Activated CD8-positive, alpha-beta T cell treated with anti-CD3 and anti-CD28 coated beads for 36 hours (primary cell): ENCODE results near the gene SLC34A1. TPM values are rescaled to one million over a fixed set of nuclear protein-coding genes. Genes with fewer than 3 reads are reported as not detected.

Experiments used
- ATAC-seq: fragments of 200-7000 bp; cut with Tn5 transposase; one replicate; pipeline ENCODE4 v1.10.0; 2021; ENCODE audit warnings: mild to moderate bottlenecking, moderate library complexity
- CTCF ChIA-PET: fragments of 350-600 bp; sonication (Branson Sonifier 250); formaldehyde crosslinking; loops from one replicate; lab custom pipeline; 2021; ENCODE audit warnings: antibody characterized with exemption; lab: Charles Lee
- POLR2A ChIA-PET: fragments of 350-600 bp; sonication (Branson Sonifier 250); formaldehyde crosslinking; loops from one replicate; lab custom pipeline; 2021; ENCODE audit warnings: antibody characterized with exemption; lab: Charles Lee
- DNase-seq: peaks from one replicate; pipeline ENCODE4 v3.0.0-alpha.2; 2020
- H3K27ac Mint-ChIP-seq: one replicate; pipeline ENCODE4 v1.8.0; 2021; ENCODE audit warnings: mild to moderate bottlenecking, mixed read lengths
- H3K27me3 Mint-ChIP-seq: one replicate; pipeline ENCODE4 v1.8.0; 2021; ENCODE audit warnings: mixed read lengths
- H3K36me3 Mint-ChIP-seq: one replicate; pipeline ENCODE4 v1.8.0; 2021; ENCODE audit warnings: low read depth, mixed read lengths
- H3K4me1 Mint-ChIP-seq: one replicate; pipeline ENCODE4 v1.8.0; 2021; ENCODE audit warnings: low read depth, mixed read lengths
- H3K4me3 Mint-ChIP-seq: one replicate; pipeline ENCODE4 v1.8.0; 2021; ENCODE audit warnings: mild to moderate bottlenecking, moderate library complexity, mixed read lengths
- H3K9me3 Mint-ChIP-seq: one replicate; pipeline ENCODE4 v1.8.0; 2021; ENCODE audit warnings: mixed read lengths
- CTCF ChIP-seq: fragments of 200-600 bp; IDR thresholded peaks from one replicate; pipeline ENCODE4 v1.8.0; 2022; ENCODE audit warnings: antibody characterized with exemption, mild to moderate bottlenecking
- intact Hi-C: fragments of 100-400 bp; cut with micrococcal nuclease; formaldehyde crosslinking; loops from one replicate; pipeline ENCODE4 v1.10.0; 2022
- total RNA-seq, 2 experiments: library from RNA; stranded (reverse); gene quantifications; one replicate each; pipeline ENCODE4 v1.2.3, GENCODE V29; 2021

SLC34A1 gene
- total RNA-seq, 2 experiments from 2014 or later = 0.29 to 0.43 TPM

GRCh38 chr5:177377851-177378776 lies 6.1 kb upstream of the SLC34A1 start:
- Mint-ChIP-seq H3K4me3 (no peak overlapping the region), H3K27ac (no peak overlapping the region), H3K9me3 (no peaks in the 10 kb centered on the region), H3K4me1 (peaks cover 30% of the 10 kb centered on the region), H3K36me3 (peaks cover 7% of the 10 kb centered on the region), H3K27me3 (no peaks in the 10 kb centered on the region)
- ATAC-seq (no peak), DNase-seq (no peak)
- TF ChIP-seq CTCF = no peak
- CTCF ChIA-PET = interaction anchor here (0.7 to 5.7 kb wide), 14 partner anchors 8 to 266 kb away, joined by 3 to 47 read pairs (median 4); partner anchors contain the start of gene PFN3
- intact Hi-C loops = no loop called here
- POLR2A ChIA-PET = interaction anchor here (0.6 to 1.8 kb wide), 8 partner anchors 8 to 56 kb away, joined by 3 to 5 read pairs (median 4); no protein-coding TSS in a partner anchor

GRCh38 chr5:177378884-177379883 lies 5.0 kb upstream of the SLC34A1 start:
- intact Hi-C loops = no loop called here
- no peak overlapping the region for H3K4me3 Mint-ChIP-seq
- POLR2A ChIA-PET = interaction anchor here (0.5 to 1.8 kb wide), 9 partner anchors 9 to 130 kb away, joined by 3 to 5 read pairs (median 4); no protein-coding TSS in a partner anchor

GRCh38 chr5:177380805-177381126 lies 3.5 kb upstream of the SLC34A1 start:
- CTCF ChIA-PET = interaction anchor here (1.2 to 5.7 kb wide), 2 partner anchors 9 to 11 kb away, joined by 3 to 47 read pairs; no protein-coding TSS in a partner anchor
- H3K4me3 Mint-ChIP-seq = no peak overlapping the region
- H3K27ac Mint-ChIP-seq = no peak overlapping the region
- H3K4me1 Mint-ChIP-seq = peaks cover 25% of the 10 kb centered on the region
- no peak for TF ChIP-seq CTCF
- no peaks in the 10 kb centered on the region for H3K36me3 Mint-ChIP-seq
- DNase-seq = no peak
- intact Hi-C loops = no loop called here
- H3K27me3 Mint-ChIP-seq = no peaks in the 10 kb centered on the region
- POLR2A ChIA-PET = interaction anchor here (0.9 kb wide), 1 partner anchor 72 kb away, joined by 4 read pairs; no protein-coding TSS in a partner anchor
- H3K9me3 Mint-ChIP-seq = no peaks in the 10 kb centered on the region
- no peak for ATAC-seq

More at GRCh38 chr5:177378884-177379883, 5.0 kb upstream of the SLC34A1 start:
- Mint-ChIP-seq H3K36me3 (peaks cover 1% of the 10 kb centered on the region), H3K9me3 (no peaks in the 10 kb centered on the region), H3K27ac (no peak overlapping the region), H3K4me1 (peaks cover 23% of the 10 kb centered on the region), H3K27me3 (no peaks in the 10 kb centered on the region)
- DNase-seq (peak; percentile 55), ATAC-seq (peak; percentile 91)
- no peak for TF ChIP-seq CTCF
- CTCF ChIA-PET = interaction anchor here (0.7 to 5.7 kb wide), 13 partner anchors 10 to 267 kb away, joined by 3 to 47 read pairs (median 3); partner anchors contain the start of gene PFN3

- POLR2A ChIA-PET = interaction anchor here (0.8 to 1.9 kb wide), 8 partner anchors 15 to 71 kb away, joined by 3 to 4 read pairs (median 3); partner anchors contain the start of genes GRK6 and PRR7
- no peaks in the 10 kb centered on the region for H3K36me3 Mint-ChIP-seq
- H3K27me3 Mint-ChIP-seq = no peaks in the 10 kb centered on the region
- peak; percentile 13 for TF ChIP-seq CTCF
- peaks cover 23% of the 10 kb centered on the region for H3K4me1 Mint-ChIP-seq
- CTCF ChIA-PET = interaction anchor here (0.7 to 5.7 kb wide), 20 partner anchors 7 to 269 kb away, joined by 3 to 47 read pairs (median 5); partner anchors contain the start of gene LMAN2
- no peak overlapping the region for H3K4me3 Mint-ChIP-seq
- DNase-seq (peak; percentile 39), ATAC-seq (no peak)
- H3K9me3 Mint-ChIP-seq = no peaks in the 10 kb centered on the region
- intact Hi-C loops = no loop called here
- no peak overlapping the region for H3K27ac Mint-ChIP-seq
These were observed 1.7 kb upstream of the SLC34A1 start for GRCh38 chr5:177382423-177383029.
